Neural cell (in vitro differentiated cells): ENCODE measurements around the gene ZNF586.
"Not testable (repeated sequence)": the region's sequence is repeated elsewhere in the genome, so short reads cannot be mapped to it uniquely, and the experiment has no call there.

Source experiments
- CTCF ChIP-seq: fragments of 450-650 bp; IDR thresholded peaks from 2 replicates; pipeline ENCODE4 v1.5.1; 2014; ENCODE audit warnings: antibody characterized with exemption, mild to moderate bottlenecking, moderate library complexity; ENCODE audit not compliant: poor library complexity, severe bottlenecking
- EZH2 ChIP-seq: fragments of 200-600, 300-800 bp; shearing (Covaris generic), sonication (generic); IDR thresholded peaks from 2 replicates; pipeline ENCODE4 v1.6.1; 2014; ENCODE audit warnings: antibody characterized with exemption, low read length, borderline replicate concordance, mild to moderate bottlenecking; ENCODE audit not compliant: insufficient read depth, poor library complexity, severe bottlenecking
- POLR2AphosphoS5 ChIP-seq: IDR thresholded peaks from 2 replicates; pipeline ENCODE4 v1.6.1; 2012
- RAD21 ChIP-seq: fragments of 450-650 bp; conservative IDR thresholded peaks from 2 replicates; pipeline ENCODE4 v1.6.1; 2014; ENCODE audit warnings: antibody characterized with exemption, mild to moderate bottlenecking, moderate library complexity

DNA sequence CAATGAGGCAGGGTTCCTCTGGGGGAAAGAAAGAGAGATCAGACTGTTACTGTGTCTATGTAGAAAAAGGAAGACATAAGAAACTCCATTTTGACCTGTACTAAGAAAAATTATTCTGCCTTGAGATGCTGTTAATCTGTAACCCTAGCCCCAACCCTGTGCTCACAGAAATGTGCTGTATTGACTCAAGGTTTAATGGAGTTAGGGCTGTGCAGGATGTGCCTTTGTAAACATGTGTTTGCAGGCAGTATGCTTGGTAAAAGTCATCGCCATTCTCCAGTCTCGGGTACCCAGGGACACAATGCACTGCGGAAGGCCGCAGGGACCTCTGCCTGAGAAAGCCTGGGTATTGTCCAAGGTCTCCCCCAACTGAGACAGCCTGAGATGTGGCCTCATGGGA, 54.1 kb downstream of the ZNF586 start:
- not testable (repeated sequence) for TF ChIP-seq CTCF, EZH2, RAD21, POLR2AphosphoS5
